CD14-positive monocyte (primary cell): ENCODE results near the gene GPR55. TPM values are rescaled to one million over a fixed set of nuclear protein-coding genes. Genes with fewer than 3 reads are reported as not detected.

Experiments used
- DNase-seq, 3 donors: peaks; one replicate each; pipeline ENCODE4 v3.0.0-alpha.2; 2011 to 2022
- H2AFZ ChIP-seq: 2 replicates; pipeline ENCODE4 v1.6.0; 2012; ENCODE audit warnings: mild to moderate bottlenecking, low read depth, low read length, inconsistent platforms; ENCODE audit not compliant: insufficient read depth, poor library complexity, severe bottlenecking
- H3K27ac ChIP-seq, 2 donors: 1 replicate in 1 of 2; 2 replicates in 1 of 2; pipeline ENCODE4 v1.5.1; 2012 to 2013; ENCODE audit warnings: low read length in 2 of 2, control low read depth in 1 of 2, inconsistent platforms in 1 of 2, low read depth in 1 of 2, mild to moderate bottlenecking in 1 of 2
- H3K27me3 ChIP-seq, 2 donors: one replicate each; pipeline versions ENCODE4 v1.6.0 to v1.6.1; 2011 to 2013; ENCODE audit warnings: low read length in 2 of 2; ENCODE audit not compliant: control insufficient read depth in 2 of 2, insufficient read depth in 2 of 2
- H3K36me3 ChIP-seq, 2 donors: replicated peaks in 1 of 2; 1 replicate in 1 of 2; 2 replicates in 1 of 2; pipeline versions ENCODE4 v1.5.1 to v1.6.1; 2012 to 2013; ENCODE audit warnings: low read length in 2 of 2, control low read depth in 1 of 2, inconsistent platforms in 1 of 2, mild to moderate bottlenecking in 1 of 2; ENCODE audit not compliant: insufficient read depth in 2 of 2, control insufficient read depth in 1 of 2
- H3K4me1 ChIP-seq, 2 donors: 1 replicate in 1 of 2; 2 replicates in 1 of 2; pipeline versions ENCODE4 v1.5.1 to v1.6.1; 2012 to 2013; ENCODE audit warnings: low read length in 2 of 2, control low read depth in 1 of 2, inconsistent platforms in 1 of 2, mild to moderate bottlenecking in 1 of 2, moderate library complexity in 1 of 2; ENCODE audit not compliant: insufficient read depth in 2 of 2, control insufficient read depth in 1 of 2
- H3K4me2 ChIP-seq: replicated peaks from 2 replicates; pipeline ENCODE3; 2012; ENCODE audit warnings: low read length, moderate library complexity, mild to moderate bottlenecking; ENCODE audit not compliant: poor library complexity, severe bottlenecking; ENCODE audit errors: extremely low read depth
- H3K4me3 ChIP-seq, 3 experiments: fragments of 200-600 bp in 1 of 3; sonication (generic) in 1 of 3; replicated peaks in 1 of 3; 1 replicate in 2 of 3; 2 replicates in 1 of 3; pipeline ENCODE4 v1.5.1; 2011 to 2013; ENCODE audit warnings: low read length in 3 of 3, mild to moderate bottlenecking in 3 of 3, control low read depth in 2 of 3, low read depth in 2 of 3, inconsistent platforms in 1 of 3, moderate library complexity in 1 of 3
- H3K79me2 ChIP-seq: 2 replicates; pipeline ENCODE4 v1.6.0; 2012; ENCODE audit warnings: mild to moderate bottlenecking, control low read depth, inconsistent platforms, low read length, moderate library complexity; ENCODE audit not compliant: insufficient read depth
- H3K9ac ChIP-seq: 2 replicates; pipeline ENCODE4 v1.6.0; 2017; ENCODE audit warnings: low read length, mild to moderate bottlenecking; ENCODE audit not compliant: insufficient read depth, poor library complexity, severe bottlenecking
- H3K9me3 ChIP-seq, 2 donors: replicated peaks in 1 of 2; 1 replicate in 1 of 2; 2 replicates in 1 of 2; pipeline versions ENCODE4 v1.5.1 to v1.6.1; 2012 to 2013; ENCODE audit warnings: low read length in 2 of 2, control low read depth in 1 of 2; ENCODE audit not compliant: control insufficient read depth in 1 of 2, insufficient read depth in 1 of 2
- H4K20me1 ChIP-seq: 2 replicates; pipeline ENCODE4 v1.6.0; 2012; ENCODE audit warnings: mild to moderate bottlenecking, low read length, control low read depth, moderate library complexity; ENCODE audit not compliant: insufficient read depth
- H3K27ac Mint-ChIP-seq, 7 donors: one replicate each; pipeline ENCODE4 v1.8.0; 2020; ENCODE audit warnings: mild to moderate bottlenecking in 7 of 7, mixed read lengths in 7 of 7, moderate library complexity in 6 of 7, inconsistent platforms in 2 of 7
- H3K27me3 Mint-ChIP-seq, 3 donors: one replicate each; pipeline ENCODE4 v1.8.0; 2021 to 2022; ENCODE audit warnings: low read depth in 3 of 3, mild to moderate bottlenecking in 3 of 3, mixed read lengths in 3 of 3, moderate library complexity in 3 of 3, inconsistent platforms in 1 of 3
- H3K36me3 Mint-ChIP-seq, 2 donors: one replicate each; pipeline ENCODE4 v1.8.0; 2020; ENCODE audit warnings: mixed read lengths in 2 of 2, inconsistent platforms in 1 of 2, mild to moderate bottlenecking in 1 of 2
- H3K4me1 Mint-ChIP-seq: one replicate; pipeline ENCODE4 v1.8.0; 2020; ENCODE audit warnings: mild to moderate bottlenecking, mixed read lengths
- H3K4me3 Mint-ChIP-seq, 2 donors: one replicate each; pipeline ENCODE4 v1.8.0; 2020; ENCODE audit warnings: mild to moderate bottlenecking in 2 of 2, mixed read lengths in 2 of 2, moderate library complexity in 1 of 2
- H3K9me3 Mint-ChIP-seq, 7 donors: one replicate each; pipeline ENCODE4 v1.8.0; 2020 to 2022; ENCODE audit warnings: mixed read lengths in 7 of 7, mild to moderate bottlenecking in 6 of 7, moderate library complexity in 6 of 7, inconsistent platforms in 2 of 7
- CTCF ChIP-seq: fragments of 200-600 bp; IDR thresholded peaks from one replicate; pipeline ENCODE4 v1.8.0; 2022; ENCODE audit warnings: antibody characterized with exemption, mild to moderate bottlenecking
- WGBS: methylation state at CpG from one replicate; pipeline ENCODE4 v1.1.5; 2013; ENCODE audit warnings: missing lambda C conversion rate; ENCODE audit not compliant: insufficient coverage; 5-methylcytosine and 5-hydroxymethylcytosine counted together
- intact Hi-C, 2 donors: fragments of 100-400 bp; cut with micrococcal nuclease; formaldehyde crosslinking; loops; one replicate each; pipeline versions ENCODE4 v1.15.0 to v1.15.1; 2023
- polyA plus RNA-seq, 3 donors: library from polyadenylated mRNA; depleted of rRNA in 1 of 3; unstranded in 2 of 3; stranded (reverse) in 1 of 3; fragments of 300-500 nt in 2 of 3; fragments of >200 nt in 1 of 3; fragmentation: Illumina TruSeq in 2 of 3; gene quantifications; 1 replicate in 2 of 3; 2 replicates in 1 of 3; pipeline ENCODE4 v1.2.3, GENCODE V29; 2012 to 2021

The GPR55 gene
- polyA plus RNA-seq, 3 donors: 0.11 to 0.12 TPM; not detected in 1

DNA sequence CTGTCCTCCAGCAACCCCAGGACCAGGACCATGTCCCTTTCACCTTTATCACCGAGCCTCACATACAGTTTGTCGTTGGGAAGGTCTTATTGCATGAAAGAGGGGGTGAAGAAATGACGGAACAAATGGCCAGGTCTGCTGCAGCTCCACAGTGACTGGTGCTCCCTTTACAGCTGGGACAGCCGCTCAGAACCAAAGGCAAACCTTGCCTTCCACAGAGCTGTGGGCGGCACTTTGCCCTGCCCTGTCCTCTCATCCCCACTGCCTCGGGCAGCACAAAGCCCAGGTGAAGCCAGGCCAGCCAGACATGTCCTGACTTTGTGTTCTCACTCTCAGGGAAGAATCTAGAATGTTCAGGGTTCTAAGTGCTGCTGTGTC is 961 bp downstream of the GPR55 start:
- H3K4me3 Mint-ChIP-seq: peak overlapping the region; percentile 72 to 89

GRCh38 chr2:230922951-230923717 is 1.9 kb downstream of the GPR55 start:
- Histone ChIP-seq H3K36me3 (no peaks in the 10 kb centered on the region), H2AFZ (no peak overlapping the region), H3K4me1 (peaks cover 22 to 24% of the 10 kb centered on the region in 2 donors), H3K9me3 (no peaks in the 10 kb centered on the region), H3K4me2 (no peak overlapping the region), H4K20me1 (no peaks in the 10 kb centered on the region), H3K27ac (no peak overlapping the region), H3K27me3 (no peaks in the 10 kb centered on the region), H3K79me2 (no peaks in the 10 kb centered on the region), H3K4me3 (no peak overlapping the region), H3K9ac (no peak overlapping the region)
- Mint-ChIP-seq H3K27ac (peak overlapping the region in 1 of 7 donors; percentile 68), H3K27me3 (peaks cover 0 to 5% (median 4%) of the 10 kb centered on the region in 3 donors), H3K4me1 (peaks cover 20% of the 10 kb centered on the region), H3K36me3 (no peaks in the 10 kb centered on the region), H3K4me3 (no peak overlapping the region), H3K9me3 (peaks cover 0 to 4% (median 0%) of the 10 kb centered on the region in 7 donors)
- DNase-seq: no peak
- TF ChIP-seq CTCF: no peak
- intact Hi-C loops: no loop called here
- 94% methylated on average over 10 of the region's 16 CpGs for WGBS

More for the DNA sequence above, 961 bp downstream of the GPR55 start:
- Histone ChIP-seq H2AFZ (peak overlapping the region; percentile 63), H3K79me2 (no peaks in the 10 kb centered on the region), H3K27ac (peak overlapping the region; percentile 87 to 91), H3K4me1 (peaks cover 22 to 24% of the 10 kb centered on the region in 2 donors), H4K20me1 (no peaks in the 10 kb centered on the region), H3K27me3 (no peaks in the 10 kb centered on the region), H3K4me3 (peak overlapping the region in 1 of 3 experiments; percentile 67), H3K4me2 (peak overlapping the region; percentile 72), H3K9ac (peak overlapping the region; percentile 67), H3K9me3 (no peaks in the 10 kb centered on the region), H3K36me3 (no peaks in the 10 kb centered on the region)
- Mint-ChIP-seq H3K27me3 (peaks cover 1 to 5% (median 4%) of the 10 kb centered on the region in 3 donors), H3K4me1 (peaks cover 20% of the 10 kb centered on the region), H3K36me3 (no peaks in the 10 kb centered on the region), H3K9me3 (peaks cover 0 to 4% (median 0%) of the 10 kb centered on the region in 7 donors), H3K27ac (peak overlapping the region; percentile 88 to 98 (median 95))
- no peak for TF ChIP-seq CTCF
- intact Hi-C loops: no loop called here
- no peak for DNase-seq
- WGBS: 88% methylated on average over 4 of the region's 6 CpGs
